ENCODE results near the gene SNTA1.

GRCh38 chr20:33399924-33400323 is 43.6 kb downstream of the SNTA1 start:
- TF ChIP-seq BHLHE40 (IDR thresholded peaks at IDR 0.05; ENCODE audit: low read length), result no peak
- no peak for TF ChIP-seq RBAK (CRISPR knock-in tag; IDR thresholded peaks at IDR 0.05)
- TF ChIP-seq USF2 (IDR thresholded peaks at IDR 0.05; ENCODE audit: low read depth, low read length), result no peak
- TF ChIP-seq USF2 (CRISPR knock-in tag; IDR thresholded peaks at IDR 0.05; ENCODE audit: borderline replicate concordance), result no peak
- no peak for TF ChIP-seq CHD4 (IDR thresholded peaks at IDR 0.05; ENCODE audit: borderline replicate concordance, low read length)
- TF ChIP-seq, protein P1, sequence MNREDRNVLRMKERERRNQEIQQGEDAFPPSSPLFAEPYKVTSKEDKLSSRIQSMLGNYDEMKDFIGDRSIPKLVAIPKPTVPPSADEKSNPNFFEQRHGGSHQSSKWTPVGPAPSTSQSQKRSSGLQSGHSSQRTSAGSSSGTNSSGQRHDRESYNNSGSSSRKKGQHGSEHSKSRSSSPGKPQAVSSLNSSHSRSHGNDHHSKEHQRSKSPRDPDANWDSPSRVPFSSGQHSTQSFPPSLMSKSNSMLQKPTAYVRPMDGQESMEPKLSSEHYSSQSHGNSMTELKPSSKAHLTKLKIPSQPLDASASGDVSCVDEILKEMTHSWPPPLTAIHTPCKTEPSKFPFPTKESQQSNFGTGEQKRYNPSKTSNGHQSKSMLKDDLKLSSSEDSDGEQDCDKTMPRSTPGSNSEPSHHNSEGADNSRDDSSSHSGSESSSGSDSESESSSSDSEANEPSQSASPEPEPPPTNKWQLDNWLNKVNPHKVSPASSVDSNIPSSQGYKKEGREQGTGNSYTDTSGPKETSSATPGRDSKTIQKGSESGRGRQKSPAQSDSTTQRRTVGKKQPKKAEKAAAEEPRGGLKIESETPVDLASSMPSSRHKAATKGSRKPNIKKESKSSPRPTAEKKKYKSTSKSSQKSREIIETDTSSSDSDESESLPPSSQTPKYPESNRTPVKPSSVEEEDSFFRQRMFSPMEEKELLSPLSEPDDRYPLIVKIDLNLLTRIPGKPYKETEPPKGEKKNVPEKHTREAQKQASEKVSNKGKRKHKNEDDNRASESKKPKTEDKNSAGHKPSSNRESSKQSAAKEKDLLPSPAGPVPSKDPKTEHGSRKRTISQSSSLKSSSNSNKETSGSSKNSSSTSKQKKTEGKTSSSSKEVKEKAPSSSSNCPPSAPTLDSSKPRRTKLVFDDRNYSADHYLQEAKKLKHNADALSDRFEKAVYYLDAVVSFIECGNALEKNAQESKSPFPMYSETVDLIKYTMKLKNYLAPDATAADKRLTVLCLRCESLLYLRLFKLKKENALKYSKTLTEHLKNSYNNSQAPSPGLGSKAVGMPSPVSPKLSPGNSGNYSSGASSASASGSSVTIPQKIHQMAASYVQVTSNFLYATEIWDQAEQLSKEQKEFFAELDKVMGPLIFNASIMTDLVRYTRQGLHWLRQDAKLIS (CRISPR knock-in tag; IDR thresholded peaks at IDR 0.05), result no peak
- TF ChIP-seq, protein P2, sequence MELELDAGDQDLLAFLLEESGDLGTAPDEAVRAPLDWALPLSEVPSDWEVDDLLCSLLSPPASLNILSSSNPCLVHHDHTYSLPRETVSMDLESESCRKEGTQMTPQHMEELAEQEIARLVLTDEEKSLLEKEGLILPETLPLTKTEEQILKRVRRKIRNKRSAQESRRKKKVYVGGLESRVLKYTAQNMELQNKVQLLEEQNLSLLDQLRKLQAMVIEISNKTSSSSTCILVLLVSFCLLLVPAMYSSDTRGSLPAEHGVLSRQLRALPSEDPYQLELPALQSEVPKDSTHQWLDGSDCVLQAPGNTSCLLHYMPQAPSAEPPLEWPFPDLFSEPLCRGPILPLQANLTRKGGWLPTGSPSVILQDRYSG (CRISPR knock-in tag; IDR thresholded peaks at IDR 0.05), result no peak
- no peak for TF ChIP-seq ZNF766 (CRISPR knock-in tag; IDR thresholded peaks at IDR 0.05; ENCODE audit: borderline replicate concordance)
- TF ChIP-seq, protein P3, sequence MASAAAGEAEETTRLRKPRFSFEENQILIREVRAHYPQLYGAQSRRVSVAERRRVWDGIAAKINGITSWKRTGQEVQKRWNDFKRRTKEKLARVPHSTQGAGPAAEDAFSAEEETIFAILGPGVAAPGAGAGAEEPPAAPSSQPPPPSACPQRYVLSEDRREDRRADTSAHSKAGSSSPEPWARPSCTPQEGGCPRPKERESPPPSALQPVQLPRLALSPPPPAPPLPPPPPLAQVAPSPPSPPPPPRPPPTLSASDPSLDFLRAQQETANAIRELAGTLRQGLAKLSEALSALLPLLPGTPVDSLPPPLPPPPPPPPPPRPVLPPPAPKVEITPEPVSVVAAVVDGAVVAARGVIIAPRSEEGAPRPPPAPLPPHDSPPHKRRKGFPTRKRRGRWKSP (CRISPR knock-in tag; IDR thresholded peaks at IDR 0.05), result no peak
- TF ChIP-seq POLR2AphosphoS5 (IDR thresholded peaks at IDR 0.05; ENCODE audit: low read depth, low read length), result no peak
